ENCODE data around the gene NUDT15.

- TF ChIP-seq, protein P1, sequence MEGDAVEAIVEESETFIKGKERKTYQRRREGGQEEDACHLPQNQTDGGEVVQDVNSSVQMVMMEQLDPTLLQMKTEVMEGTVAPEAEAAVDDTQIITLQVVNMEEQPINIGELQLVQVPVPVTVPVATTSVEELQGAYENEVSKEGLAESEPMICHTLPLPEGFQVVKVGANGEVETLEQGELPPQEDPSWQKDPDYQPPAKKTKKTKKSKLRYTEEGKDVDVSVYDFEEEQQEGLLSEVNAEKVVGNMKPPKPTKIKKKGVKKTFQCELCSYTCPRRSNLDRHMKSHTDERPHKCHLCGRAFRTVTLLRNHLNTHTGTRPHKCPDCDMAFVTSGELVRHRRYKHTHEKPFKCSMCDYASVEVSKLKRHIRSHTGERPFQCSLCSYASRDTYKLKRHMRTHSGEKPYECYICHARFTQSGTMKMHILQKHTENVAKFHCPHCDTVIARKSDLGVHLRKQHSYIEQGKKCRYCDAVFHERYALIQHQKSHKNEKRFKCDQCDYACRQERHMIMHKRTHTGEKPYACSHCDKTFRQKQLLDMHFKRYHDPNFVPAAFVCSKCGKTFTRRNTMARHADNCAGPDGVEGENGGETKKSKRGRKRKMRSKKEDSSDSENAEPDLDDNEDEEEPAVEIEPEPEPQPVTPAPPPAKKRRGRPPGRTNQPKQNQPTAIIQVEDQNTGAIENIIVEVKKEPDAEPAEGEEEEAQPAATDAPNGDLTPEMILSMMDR (IDR thresholded peaks at IDR 0.05) = no peak
- TF ChIP-seq POLR2A (IDR thresholded peaks at IDR 0.05) = no peak
These were observed 48.7 kb downstream of the NUDT15 start for GRCh38 chr13:48086272-48086671.

All from uterus (tissue), 2 donors.